ENCODE measurements around the gene LDLRAD4.

LDLRAD4 gene

GRCh38 chr18:13454363-13455150, 236.0 kb downstream of the LDLRAD4 start:
- H3K4me3 ChIP-seq (ENCODE audit: low read length): no peak overlapping the region
- peaks cover 4% of the 10 kb centered on the region for H3K27me3 ChIP-seq (ENCODE audit: control insufficient read depth, insufficient read depth, low read length)
- no peaks in the 10 kb centered on the region for H3K4me1 ChIP-seq (ENCODE audit: control insufficient read depth, insufficient read depth, low read length)
- H3K36me3 ChIP-seq (ENCODE audit: insufficient read depth, low read length): no peaks in the 10 kb centered on the region
- no peak overlapping the region for H3K4me2 ChIP-seq (ENCODE audit: low read length)
- H3K9me3 ChIP-seq (replicated peaks; ENCODE audit: low read length): no peaks in the 10 kb centered on the region
- no peak overlapping the region for H3K9ac ChIP-seq (ENCODE audit: low read depth, low read length)

- Histone ChIP-seq H3K36me3 (ENCODE audit: insufficient read depth, low read length) (no peaks in the 10 kb centered on the region), H3K27me3 (ENCODE audit: control insufficient read depth, insufficient read depth, low read length) (peaks cover 4% of the 10 kb centered on the region), H3K4me3 (ENCODE audit: low read length) (no peak overlapping the region), H3K4me1 (ENCODE audit: control insufficient read depth, insufficient read depth, low read length) (no peaks in the 10 kb centered on the region), H3K4me2 (ENCODE audit: low read length) (no peak overlapping the region), H3K9ac (ENCODE audit: low read depth, low read length) (no peak overlapping the region), H3K9me3 (replicated peaks; ENCODE audit: low read length) (no peaks in the 10 kb centered on the region)
Measured at GRCh38 chr18:13455471-13455870, 236.9 kb downstream of the LDLRAD4 start.

GRCh38 chr18:13455960-13456481, 237.5 kb downstream of the LDLRAD4 start:
- Histone ChIP-seq H3K9ac (ENCODE audit: low read depth, low read length) (no peak overlapping the region), H3K4me1 (ENCODE audit: control insufficient read depth, insufficient read depth, low read length) (no peaks in the 10 kb centered on the region), H3K36me3 (ENCODE audit: insufficient read depth, low read length) (no peaks in the 10 kb centered on the region), H3K4me2 (ENCODE audit: low read length) (no peak overlapping the region), H3K27me3 (ENCODE audit: control insufficient read depth, insufficient read depth, low read length) (peaks cover 4% of the 10 kb centered on the region), H3K9me3 (replicated peaks; ENCODE audit: low read length) (no peaks in the 10 kb centered on the region), H3K4me3 (ENCODE audit: low read length) (no peak overlapping the region)

GRCh38 chr18:13456736-13457271, 238.2 kb downstream of the LDLRAD4 start:
- no peaks in the 10 kb centered on the region for H3K9me3 ChIP-seq (replicated peaks; ENCODE audit: low read length)
- no peak overlapping the region for H3K9ac ChIP-seq (ENCODE audit: low read depth, low read length)
- no peak overlapping the region for H3K4me2 ChIP-seq (ENCODE audit: low read length)
- no peaks in the 10 kb centered on the region for H3K36me3 ChIP-seq (ENCODE audit: insufficient read depth, low read length)
- H3K4me3 ChIP-seq (ENCODE audit: low read length): no peak overlapping the region
- H3K4me1 ChIP-seq (ENCODE audit: control insufficient read depth, insufficient read depth, low read length): no peaks in the 10 kb centered on the region
- peaks cover 4% of the 10 kb centered on the region for H3K27me3 ChIP-seq (ENCODE audit: control insufficient read depth, insufficient read depth, low read length)

DNA sequence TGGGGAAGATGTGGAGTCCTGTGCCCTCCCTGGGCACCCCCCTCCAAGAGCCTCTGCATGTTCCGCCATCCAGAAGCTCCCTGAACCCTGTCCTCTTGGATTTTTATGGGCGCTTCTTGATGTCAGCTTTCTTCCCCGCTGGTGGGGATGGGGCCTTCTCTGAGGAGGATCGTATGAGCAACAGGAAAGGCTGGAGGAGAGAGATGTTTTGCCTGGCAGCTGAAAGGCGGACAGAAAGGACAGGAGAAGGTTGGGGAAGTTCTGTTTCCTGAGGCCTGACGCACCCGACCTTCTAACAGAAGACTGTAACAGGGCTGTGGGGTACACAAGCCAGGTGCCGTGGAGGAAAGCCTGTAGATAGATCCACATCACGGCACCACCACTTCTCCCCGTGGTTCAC, 238.8 kb downstream of the LDLRAD4 start:
- H3K36me3 ChIP-seq (ENCODE audit: insufficient read depth, low read length): no peaks in the 10 kb centered on the region
- H3K4me2 ChIP-seq (ENCODE audit: low read length): no peak overlapping the region
- H3K9me3 ChIP-seq (replicated peaks; ENCODE audit: low read length): no peaks in the 10 kb centered on the region
- no peaks in the 10 kb centered on the region for H3K4me1 ChIP-seq (ENCODE audit: control insufficient read depth, insufficient read depth, low read length)
- peaks cover 4% of the 10 kb centered on the region for H3K27me3 ChIP-seq (ENCODE audit: control insufficient read depth, insufficient read depth, low read length)
- no peak overlapping the region for H3K9ac ChIP-seq (ENCODE audit: low read depth, low read length)
- H3K4me3 ChIP-seq (ENCODE audit: low read length): no peak overlapping the region

GRCh38 chr18:13460946-13461345, 242.4 kb downstream of the LDLRAD4 start:
- H3K9ac ChIP-seq (ENCODE audit: low read depth, low read length): no peak overlapping the region
- no peaks in the 10 kb centered on the region for H3K36me3 ChIP-seq (ENCODE audit: insufficient read depth, low read length)
- no peaks in the 10 kb centered on the region for H3K4me1 ChIP-seq (ENCODE audit: control insufficient read depth, insufficient read depth, low read length)
- H3K4me2 ChIP-seq (ENCODE audit: low read length): no peak overlapping the region
- no peak overlapping the region for H3K4me3 ChIP-seq (ENCODE audit: low read length)
- H3K27me3 ChIP-seq (ENCODE audit: control insufficient read depth, insufficient read depth, low read length): no peaks in the 10 kb centered on the region
- no peaks in the 10 kb centered on the region for H3K9me3 ChIP-seq (replicated peaks; ENCODE audit: low read length)

GRCh38 chr18:13461469-13461868, 242.9 kb downstream of the LDLRAD4 start:
- H3K27me3 ChIP-seq (ENCODE audit: control insufficient read depth, insufficient read depth, low read length): no peaks in the 10 kb centered on the region
- H3K9ac ChIP-seq (ENCODE audit: low read depth, low read length): no peak overlapping the region
- H3K36me3 ChIP-seq (ENCODE audit: insufficient read depth, low read length): no peaks in the 10 kb centered on the region
- H3K4me1 ChIP-seq (ENCODE audit: control insufficient read depth, insufficient read depth, low read length): no peaks in the 10 kb centered on the region
- H3K4me3 ChIP-seq (ENCODE audit: low read length): no peak overlapping the region
- H3K9me3 ChIP-seq (replicated peaks; ENCODE audit: low read length): no peaks in the 10 kb centered on the region
- no peak overlapping the region for H3K4me2 ChIP-seq (ENCODE audit: low read length)

GRCh38 chr18:13461936-13462335, 243.4 kb downstream of the LDLRAD4 start:
- no peak overlapping the region for H3K4me3 ChIP-seq (ENCODE audit: low read length)
- no peaks in the 10 kb centered on the region for H3K36me3 ChIP-seq (ENCODE audit: insufficient read depth, low read length)
- H3K27me3 ChIP-seq (ENCODE audit: control insufficient read depth, insufficient read depth, low read length): no peaks in the 10 kb centered on the region
- no peak overlapping the region for H3K4me2 ChIP-seq (ENCODE audit: low read length)
- H3K9me3 ChIP-seq (replicated peaks; ENCODE audit: low read length): no peaks in the 10 kb centered on the region
- H3K4me1 ChIP-seq (ENCODE audit: control insufficient read depth, insufficient read depth, low read length): no peaks in the 10 kb centered on the region
- no peak overlapping the region for H3K9ac ChIP-seq (ENCODE audit: low read depth, low read length)

GRCh38 chr18:13462686-13463085, 244.1 kb downstream of the LDLRAD4 start:
- Histone ChIP-seq H3K4me3 (ENCODE audit: low read length) (no peak overlapping the region), H3K4me1 (ENCODE audit: control insufficient read depth, insufficient read depth, low read length) (no peaks in the 10 kb centered on the region), H3K9me3 (replicated peaks; ENCODE audit: low read length) (no peaks in the 10 kb centered on the region), H3K27me3 (ENCODE audit: control insufficient read depth, insufficient read depth, low read length) (no peaks in the 10 kb centered on the region), H3K9ac (ENCODE audit: low read depth, low read length) (no peak overlapping the region), H3K4me2 (ENCODE audit: low read length) (no peak overlapping the region), H3K36me3 (ENCODE audit: insufficient read depth, low read length) (no peaks in the 10 kb centered on the region)

DNA sequence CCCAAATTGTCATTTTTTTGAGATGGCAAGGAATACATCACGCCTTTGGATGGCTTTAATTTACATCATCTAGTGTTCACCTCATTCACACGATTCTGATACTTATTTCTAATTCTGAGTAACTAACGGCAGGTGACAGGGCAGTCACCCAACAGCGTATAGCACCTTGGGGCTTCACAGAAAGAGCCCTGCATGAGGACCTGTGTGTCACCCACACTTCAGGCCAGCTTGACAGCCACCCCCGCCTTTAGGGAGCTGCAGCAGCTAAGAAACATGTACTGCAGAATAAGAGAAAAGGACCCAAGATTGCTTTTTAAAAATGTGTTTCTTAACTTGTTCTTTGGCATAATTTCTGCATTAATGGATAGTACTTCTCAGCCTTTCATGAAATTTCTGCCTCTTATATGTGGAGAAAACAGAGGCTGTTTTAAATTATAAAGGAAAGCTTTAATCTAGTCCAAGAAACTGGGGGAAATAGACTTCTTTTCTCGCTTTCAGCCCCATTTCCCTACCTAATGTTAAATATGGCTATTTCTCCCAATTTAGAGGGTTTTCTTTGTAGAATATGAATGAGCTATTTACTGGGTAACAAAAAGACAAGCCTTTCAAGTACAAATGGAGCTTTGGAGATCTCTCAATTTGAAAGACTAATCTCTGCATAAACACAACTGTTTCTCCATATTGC, 245.1 kb downstream of the LDLRAD4 start:
- H3K9me3 ChIP-seq (replicated peaks; ENCODE audit: low read length): no peaks in the 10 kb centered on the region
- H3K36me3 ChIP-seq (ENCODE audit: insufficient read depth, low read length): no peaks in the 10 kb centered on the region
- no peak overlapping the region for H3K4me2 ChIP-seq (ENCODE audit: low read length)
- no peak overlapping the region for H3K9ac ChIP-seq (ENCODE audit: low read depth, low read length)
- no peaks in the 10 kb centered on the region for H3K4me1 ChIP-seq (ENCODE audit: control insufficient read depth, insufficient read depth, low read length)
- H3K4me3 ChIP-seq (ENCODE audit: low read length): no peak overlapping the region
- no peaks in the 10 kb centered on the region for H3K27me3 ChIP-seq (ENCODE audit: control insufficient read depth, insufficient read depth, low read length)

DNA sequence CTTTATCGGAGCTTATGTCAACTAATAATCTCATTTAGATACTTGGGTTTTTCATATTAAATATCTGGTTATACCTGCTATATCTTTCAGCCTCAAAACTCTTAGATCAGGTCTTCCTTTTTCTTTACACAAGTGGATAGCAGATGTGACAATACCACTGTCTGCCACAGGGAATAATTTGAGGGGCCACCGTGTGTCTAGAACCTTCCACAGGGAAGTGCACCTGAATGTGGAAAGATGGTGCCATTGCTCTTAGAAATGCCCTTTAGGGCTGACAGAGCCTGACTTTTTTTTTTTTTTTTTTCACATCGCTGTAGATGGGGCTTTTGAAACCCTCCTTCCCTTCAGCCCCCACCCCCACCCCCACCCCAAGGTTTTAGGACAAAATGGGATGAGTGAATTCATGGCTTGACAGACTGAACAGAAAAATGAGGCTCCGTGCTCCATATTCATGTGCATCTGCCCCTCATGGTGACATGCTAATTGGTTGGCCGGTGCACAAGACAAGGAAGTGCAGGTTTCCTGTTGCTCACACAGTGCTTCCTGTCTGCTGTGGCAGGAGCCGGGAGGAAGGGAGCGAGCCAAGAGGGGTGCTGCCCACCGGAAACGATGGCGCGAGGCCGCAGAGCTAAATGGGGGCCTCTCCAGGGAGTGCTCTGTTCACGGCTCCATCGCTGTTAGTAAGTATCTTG, 246.0 kb downstream of the LDLRAD4 start:
- no peaks in the 10 kb centered on the region for H3K27me3 ChIP-seq (ENCODE audit: control insufficient read depth, insufficient read depth, low read length)
- H3K4me1 ChIP-seq (ENCODE audit: control insufficient read depth, insufficient read depth, low read length): no peaks in the 10 kb centered on the region
- no peak overlapping the region for H3K4me2 ChIP-seq (ENCODE audit: low read length)
- H3K4me3 ChIP-seq (ENCODE audit: low read length): no peak overlapping the region
- no peak overlapping the region for H3K9ac ChIP-seq (ENCODE audit: low read depth, low read length)
- H3K9me3 ChIP-seq (replicated peaks; ENCODE audit: low read length): no peaks in the 10 kb centered on the region
- no peaks in the 10 kb centered on the region for H3K36me3 ChIP-seq (ENCODE audit: insufficient read depth, low read length)

Measured in skeletal muscle satellite cell (primary cell).